Trophoblast cell (in vitro differentiated cells and primary cell): ENCODE results near the gene TEX2.

Experiments used
- DNase-seq, 2 donors: peaks; one replicate each; pipeline ENCODE4 v3.0.0-alpha.2; 2016
- H2AFZ ChIP-seq: 2 replicates; pipeline ENCODE4 v1.6.1; 2013; ENCODE audit warnings: low read length, moderate library complexity, mild to moderate bottlenecking; ENCODE audit not compliant: insufficient read depth, poor library complexity
- H2AK5ac ChIP-seq: 2 replicates; pipeline ENCODE4 v1.6.1; 2013; ENCODE audit warnings: mild to moderate bottlenecking, low read length
- H2BK120ac ChIP-seq: 2 replicates; pipeline ENCODE4 v1.6.1; 2013; ENCODE audit warnings: low read length, mild to moderate bottlenecking, moderate library complexity; ENCODE audit not compliant: insufficient read depth, poor library complexity
- H2BK12ac ChIP-seq: 2 replicates; pipeline ENCODE4 v1.6.1; 2013; ENCODE audit warnings: mild to moderate bottlenecking, low read length, moderate library complexity
- H2BK5ac ChIP-seq: 2 replicates; pipeline ENCODE4 v1.6.1; 2013; ENCODE audit warnings: low read length, low read depth, moderate library complexity, mild to moderate bottlenecking; ENCODE audit not compliant: poor library complexity
- H3K14ac ChIP-seq: 2 replicates; pipeline ENCODE4 v1.6.1; 2013; ENCODE audit warnings: mild to moderate bottlenecking, low read length
- H3K18ac ChIP-seq: 2 replicates; pipeline ENCODE4 v1.6.1; 2013; ENCODE audit warnings: mild to moderate bottlenecking, low read length
- H3K23ac ChIP-seq: 2 replicates; pipeline ENCODE4 v1.6.1; 2013; ENCODE audit warnings: low read length
- H3K27ac ChIP-seq: 2 replicates; pipeline ENCODE4 v1.5.1; 2013; ENCODE audit warnings: low read depth, mild to moderate bottlenecking, inconsistent platforms, low read length, moderate library complexity
- H3K27me3 ChIP-seq: 2 replicates; pipeline ENCODE4 v1.6.1; 2013; ENCODE audit warnings: inconsistent platforms, mild to moderate bottlenecking, low read length, moderate library complexity; ENCODE audit not compliant: insufficient read depth
- H3K36me3 ChIP-seq, 2 experiments: 1 replicate in 1 of 2; 2 replicates in 1 of 2; pipeline ENCODE4 v1.6.1; 2013; ENCODE audit warnings: low read length in 2 of 2, mild to moderate bottlenecking in 2 of 2, moderate library complexity in 1 of 2; ENCODE audit not compliant: insufficient read depth in 2 of 2, control insufficient read depth in 1 of 2
- H3K4ac ChIP-seq: 2 replicates; pipeline ENCODE4 v1.6.1; 2013; ENCODE audit warnings: low read depth, mild to moderate bottlenecking, low read length, moderate library complexity
- H3K4me1 ChIP-seq, 2 experiments: 1 replicate in 1 of 2; 2 replicates in 1 of 2; pipeline ENCODE4 v1.6.1; 2013; ENCODE audit warnings: low read length in 2 of 2, mild to moderate bottlenecking in 2 of 2, moderate library complexity in 1 of 2; ENCODE audit not compliant: insufficient read depth in 2 of 2, control insufficient read depth in 1 of 2
- H3K4me2 ChIP-seq: 2 replicates; pipeline ENCODE4 v1.6.1; 2013; ENCODE audit warnings: inconsistent platforms, mild to moderate bottlenecking, low read length, moderate library complexity
- H3K4me3 ChIP-seq: 2 replicates; pipeline ENCODE4 v1.5.1; 2013; ENCODE audit warnings: mild to moderate bottlenecking, low read depth, low read length, inconsistent platforms
- H3K79me1 ChIP-seq: one replicate; pipeline ENCODE4 v1.6.1; 2013; ENCODE audit warnings: low read length
- H3K79me2 ChIP-seq: 2 replicates; pipeline ENCODE4 v1.6.1; 2013; ENCODE audit warnings: low read length, mild to moderate bottlenecking; ENCODE audit not compliant: control insufficient read depth, insufficient read depth, poor library complexity
- H3K9ac ChIP-seq: 2 replicates; pipeline ENCODE4 v1.6.1; 2013; ENCODE audit warnings: mild to moderate bottlenecking, low read length
- H3K9me3 ChIP-seq: 2 replicates; pipeline ENCODE4 v1.6.1; 2013; ENCODE audit warnings: low read depth, mild to moderate bottlenecking, control low read depth, inconsistent platforms, low read length; ENCODE audit not compliant: insufficient read depth
- H4K12ac ChIP-seq: 2 replicates; pipeline ENCODE4 v1.6.1; 2013; ENCODE audit warnings: low read depth, mild to moderate bottlenecking, low read length, moderate library complexity
- H4K8ac ChIP-seq: 2 replicates; pipeline ENCODE4 v1.6.1; 2013; ENCODE audit warnings: low read depth, mild to moderate bottlenecking, low read length, moderate library complexity
- H4K91ac ChIP-seq: one replicate; pipeline ENCODE4 v1.6.1; 2013; ENCODE audit warnings: low read depth, mild to moderate bottlenecking, low read length, moderate library complexity
- WGBS: extraction: QIAGEN DNeasy Blood & Tissue Kit; methylation state at CpG from one replicate; pipeline ENCODE4 v1.1.7; 2013; ENCODE audit warnings: missing lambda C conversion rate; ENCODE audit not compliant: insufficient read length, insufficient coverage; ENCODE audit errors: extremely low coverage; 5-methylcytosine and 5-hydroxymethylcytosine counted together

The TEX2 gene

GRCh38 chr17:64276961-64277505 is 14.0 kb upstream of the TEX2 start:
- Histone ChIP-seq H2BK5ac (no peak overlapping the region), H3K4me1 (peaks cover 0 to 2% of the 10 kb centered on the region in 2 experiments), H2BK120ac (no peak overlapping the region), H2BK12ac (peak overlapping the region; percentile 45), H3K4me3 (no peak overlapping the region), H3K79me2 (no peaks in the 10 kb centered on the region), H4K8ac (no peak overlapping the region), H3K79me1 (peaks cover 3% of the 10 kb centered on the region), H2AFZ (no peak overlapping the region), H3K36me3 (no peaks in the 10 kb centered on the region), H3K18ac (no peak overlapping the region), H3K23ac (no peak overlapping the region), H2AK5ac (no peak overlapping the region), H4K91ac (no peak overlapping the region), H3K4ac (no peak overlapping the region), H3K27me3 (no peaks in the 10 kb centered on the region), H3K9me3 (no peaks in the 10 kb centered on the region), H3K4me2 (no peak overlapping the region), H3K27ac (no peak overlapping the region), H3K9ac (no peak overlapping the region), H3K14ac (no peak overlapping the region), H4K12ac (no peak overlapping the region)
- DNase-seq: peak in 1 of 2 donors; percentile 71
- no CpG with 5 or more reads among the region's 11 CpGs for WGBS

GRCh38 chr17:64275016-64275415 is 12.0 kb upstream of the TEX2 start:
- Histone ChIP-seq H3K9ac (no peak overlapping the region), H3K4ac (no peak overlapping the region), H2BK120ac (no peak overlapping the region), H3K18ac (no peak overlapping the region), H2BK12ac (no peak overlapping the region), H2AK5ac (no peak overlapping the region), H4K91ac (no peak overlapping the region), H3K4me1 (peaks cover under 1 to 2% of the 10 kb centered on the region in 2 experiments), H3K79me2 (no peaks in the 10 kb centered on the region), H3K9me3 (no peaks in the 10 kb centered on the region), H4K8ac (no peak overlapping the region), H3K27me3 (no peaks in the 10 kb centered on the region), H3K27ac (no peak overlapping the region), H4K12ac (no peak overlapping the region), H3K4me2 (no peak overlapping the region), H3K79me1 (peaks cover 3% of the 10 kb centered on the region), H2AFZ (no peak overlapping the region), H3K36me3 (no peaks in the 10 kb centered on the region), H3K4me3 (no peak overlapping the region), H3K23ac (no peak overlapping the region), H2BK5ac (no peak overlapping the region), H3K14ac (no peak overlapping the region)
- 100% methylated on average over 2 of the region's 3 CpGs for WGBS
- DNase-seq: no peak

- Histone ChIP-seq H3K4me1 (peaks cover 6% of the 10 kb centered on the region in 2 experiments), H3K18ac (no peak overlapping the region), H3K27me3 (no peaks in the 10 kb centered on the region), H3K36me3 (no peaks in the 10 kb centered on the region), H3K79me1 (peaks cover 2% of the 10 kb centered on the region), H3K4me3 (no peak overlapping the region), H3K14ac (no peak overlapping the region), H3K4me2 (no peak overlapping the region), H3K9ac (no peak overlapping the region), H3K9me3 (no peaks in the 10 kb centered on the region), H3K23ac (no peak overlapping the region), H3K27ac (no peak overlapping the region), H2AFZ (no peak overlapping the region), H2BK5ac (no peak overlapping the region), H3K79me2 (no peaks in the 10 kb centered on the region), H4K8ac (no peak overlapping the region), H2BK12ac (no peak overlapping the region), H4K12ac (no peak overlapping the region), H2BK120ac (no peak overlapping the region), H2AK5ac (peak overlapping the region; percentile 41), H4K91ac (no peak overlapping the region), H3K4ac (no peak overlapping the region)
- DNase-seq: no peak
- no CpG with 5 or more reads among the region's 6 CpGs for WGBS
Observed at GRCh38 chr17:64273006-64273405, 9.9 kb upstream of the TEX2 start.

GRCh38 chr17:64270885-64271284 is 7.8 kb upstream of the TEX2 start:
- Histone ChIP-seq H3K4ac (no peak overlapping the region), H2BK12ac (no peak overlapping the region), H3K9ac (no peak overlapping the region), H3K4me2 (no peak overlapping the region), H2AFZ (no peak overlapping the region), H4K12ac (no peak overlapping the region), H3K18ac (no peak overlapping the region), H3K4me1 (peaks cover 4 to 6% of the 10 kb centered on the region in 2 experiments), H4K8ac (no peak overlapping the region), H3K27me3 (no peaks in the 10 kb centered on the region), H4K91ac (no peak overlapping the region), H3K79me1 (no peaks in the 10 kb centered on the region), H2AK5ac (no peak overlapping the region), H2BK120ac (no peak overlapping the region), H3K27ac (no peak overlapping the region), H3K23ac (no peak overlapping the region), H3K14ac (no peak overlapping the region), H3K9me3 (no peaks in the 10 kb centered on the region), H3K79me2 (no peaks in the 10 kb centered on the region), H3K4me3 (no peak overlapping the region), H2BK5ac (no peak overlapping the region), H3K36me3 (no peaks in the 10 kb centered on the region)
- no CpG with 5 or more reads among the region's 6 CpGs for WGBS
- DNase-seq: no peak
